GM06990 (cell line): ENCODE data around the gene SWI5.

Experiments used
- DNase-seq: peaks from one replicate; pipeline ENCODE4 v3.0.0-alpha.2; 2011; ENCODE audit not compliant: insufficient read length; ENCODE audit errors: extremely low read depth
- H3K27me3 ChIP-seq: replicated peaks from 2 replicates; pipeline ENCODE4 v1.6.0; 2011; ENCODE audit warnings: low read length; ENCODE audit not compliant: control insufficient read depth, insufficient read depth
- H3K36me3 ChIP-seq: 2 replicates; pipeline ENCODE4 v1.5.1; 2011; ENCODE audit warnings: low read length; ENCODE audit not compliant: control insufficient read depth, insufficient read depth
- H3K4me3 ChIP-seq: replicated peaks from 2 replicates; pipeline ENCODE4 v1.5.1; 2011; ENCODE audit warnings: low read depth, mild to moderate bottlenecking, control low read depth, low read length
- CTCF ChIP-seq: IDR thresholded peaks from 2 replicates; pipeline ENCODE4 v1.5.1; 2011; ENCODE audit warnings: low read length, control low read depth, mild to moderate bottlenecking, inconsistent platforms; ENCODE audit not compliant: insufficient read depth, poor library complexity, severe bottlenecking

Gene SWI5

GRCh38 chr9:128321879-128322403, 45.9 kb downstream of the SWI5 start:
- no peak for TF ChIP-seq CTCF
- Histone ChIP-seq H3K4me3 (peak overlapping the region; percentile 84), H3K36me3 (peaks cover 11% of the 10 kb centered on the region), H3K27me3 (no peaks in the 10 kb centered on the region)
- DNase-seq: no peak

- TF ChIP-seq CTCF: no peak
- peak; percentile 95 for DNase-seq
- H3K4me3 ChIP-seq: peak within 1 kb of the TSS; percentile 84
- H3K36me3 ChIP-seq: peaks cover 8% of the 10 kb centered on the region
- no peaks in the 10 kb centered on the region for H3K27me3 ChIP-seq
These were observed 46.5 kb downstream of the SWI5 start, which contains the start of the genes COQ4 and TRUB2 for GRCh38 chr9:128322404-128323211. TSS of gene COQ4 (plus strand) at chr9:128322839. CDS start at chr9:128322859, 20 bp downstream. TSS of gene TRUB2 (minus strand) at chr9:128322447. CDS start at chr9:128322408, 39 bp downstream.

GRCh38 chr9:128323212-128323730, 47.2 kb downstream of the SWI5 start:
- H3K4me3 ChIP-seq: peak overlapping the region; percentile 84
- H3K36me3 ChIP-seq: peaks cover 14% of the 10 kb centered on the region
- no peak for TF ChIP-seq CTCF
- H3K27me3 ChIP-seq: no peaks in the 10 kb centered on the region
- no peak for DNase-seq

- Histone ChIP-seq H3K4me3 (peak overlapping the region; percentile 84), H3K27me3 (no peaks in the 10 kb centered on the region), H3K36me3 (peaks cover 17% of the 10 kb centered on the region)
- no peak for DNase-seq
- TF ChIP-seq CTCF: no peak
These were observed 47.7 kb downstream of the SWI5 start for GRCh38 chr9:128323791-128324190.

GRCh38 chr9:128324401-128324800, 48.3 kb downstream of the SWI5 start:
- no peaks in the 10 kb centered on the region for H3K27me3 ChIP-seq
- H3K36me3 ChIP-seq: peaks cover 18% of the 10 kb centered on the region
- no peak for TF ChIP-seq CTCF
- H3K4me3 ChIP-seq: no peak overlapping the region
- no peak for DNase-seq
